Stimulated activated CD4-positive, alpha-beta T cell treated with anti-CD3 and anti-CD28 coated beads, Interleukin-1b, Interleukin-23, amount 100 ng/mL, for 4 hours (primary cell): ENCODE data around the gene CNTNAP5.

Source experiments
- DNase-seq, 2 donors: peaks; one replicate each; pipeline ENCODE4 v3.0.0-alpha.2; 2020; ENCODE audit warnings: low read depth in 2 of 2

The CNTNAP5 gene

GRCh38 chr2:124053796-124054195 lies 28.7 kb downstream of the CNTNAP5 start:
- no peak for DNase-seq

- no peak for DNase-seq
Observed at GRCh38 chr2:124063596-124063995, 38.5 kb downstream of the CNTNAP5 start.

GRCh38 chr2:124065636-124066035 lies 40.5 kb downstream of the CNTNAP5 start:
- no peak for DNase-seq

GRCh38 chr2:124066776-124067175 lies 41.7 kb downstream of the CNTNAP5 start:
- DNase-seq = no peak

GRCh38 chr2:124079045-124079444 lies 54.0 kb downstream of the CNTNAP5 start:
- DNase-seq = no peak

- DNase-seq = no peak
Observed at GRCh38 chr2:124080281-124081153, 55.4 kb downstream of the CNTNAP5 start.

GRCh38 chr2:124081154-124081716 lies 56.1 kb downstream of the CNTNAP5 start:
- no peak for DNase-seq

GRCh38 chr2:124088616-124089015 lies 63.5 kb downstream of the CNTNAP5 start:
- no peak for DNase-seq

- no peak for DNase-seq
Observed at GRCh38 chr2:124091721-124092120, 66.6 kb downstream of the CNTNAP5 start.

- no peak for DNase-seq
Observed at GRCh38 chr2:124092651-124093050, 67.6 kb downstream of the CNTNAP5 start.

GRCh38 chr2:124104914-124105313 lies 79.8 kb downstream of the CNTNAP5 start:
- DNase-seq = no peak

- no peak for DNase-seq
Observed at GRCh38 chr2:124112206-124112605, 87.1 kb downstream of the CNTNAP5 start.

GRCh38 chr2:124112966-124113365 lies 87.9 kb downstream of the CNTNAP5 start:
- DNase-seq = no peak

GRCh38 chr2:124120246-124120645 lies 95.2 kb downstream of the CNTNAP5 start:
- DNase-seq = no peak

- DNase-seq = no peak
Observed at GRCh38 chr2:124121106-124121505, 96.0 kb downstream of the CNTNAP5 start.

- no peak for DNase-seq
Observed at GRCh38 chr2:124121760-124122275, 96.7 kb downstream of the CNTNAP5 start.

- no peak for DNase-seq
Observed at GRCh38 chr2:124122340-124122739, 97.3 kb downstream of the CNTNAP5 start.

GRCh38 chr2:124131276-124131675 lies 106.2 kb downstream of the CNTNAP5 start:
- no peak for DNase-seq

GRCh38 chr2:124136110-124136509 lies 111.0 kb downstream of the CNTNAP5 start:
- DNase-seq = no peak

- no peak for DNase-seq
Observed at GRCh38 chr2:124138076-124138475, 113.0 kb downstream of the CNTNAP5 start.

- no peak for DNase-seq
Observed at GRCh38 chr2:124145982-124146381, 120.9 kb downstream of the CNTNAP5 start.

- DNase-seq = no peak
Observed at GRCh38 chr2:124147552-124147951, 122.5 kb downstream of the CNTNAP5 start.

GRCh38 chr2:124149571-124149970 lies 124.5 kb downstream of the CNTNAP5 start:
- no peak for DNase-seq
